HCT116 (cell line): ENCODE data around the gene PLCH2.

Experiments
- CEBPB ChIP-seq: IDR thresholded peaks from 2 replicates; pipeline ENCODE4 v1.6.1; 2012; ENCODE audit warnings: low read depth
- EZH2 ChIP-seq: fragments of 200-600 bp; sonication (generic); IDR thresholded peaks from 2 replicates; pipeline ENCODE4 v1.6.1; 2017; ENCODE audit warnings: antibody characterized with exemption, mixed run types
- POLR2A ChIP-seq: IDR thresholded peaks from 2 replicates; pipeline ENCODE4 v1.7.0; 2011; ENCODE audit warnings: borderline replicate concordance; ENCODE audit not compliant: insufficient read depth, insufficient read length; ENCODE audit errors: extremely low read depth
- POLR2AphosphoS5 ChIP-seq: IDR thresholded peaks from 2 replicates; pipeline ENCODE4 v1.6.1; 2011; ENCODE audit warnings: mild to moderate bottlenecking, low read depth, low read length, moderate library complexity
- RAD21 ChIP-seq: IDR thresholded peaks from 2 replicates; pipeline ENCODE4 v1.6.1; 2012; ENCODE audit warnings: low read depth, mild to moderate bottlenecking
- ZFX ChIP-seq: fragments of 450-650 bp; IDR thresholded peaks from 2 replicates; pipeline ENCODE4 v1.6.1; 2017
- TF ChIP-seq, protein P1 (sequence below), 3 experiments: fragments of 200-600 bp in 1 of 3; sonication (generic) in 1 of 3; IDR thresholded peaks in 2 of 3; conservative IDR thresholded peaks in 1 of 3; 2 replicates each; pipeline ENCODE4 v1.5.1; 2012 to 2017; ENCODE audit warnings: low read depth in 2 of 3, low read length in 2 of 3, antibody characterized with exemption in 1 of 3, borderline replicate concordance in 1 of 3, control low read depth in 1 of 3, mild to moderate bottlenecking in 1 of 3, mixed read lengths in 1 of 3, mixed run types in 1 of 3, moderate library complexity in 1 of 3; ENCODE audit not compliant: insufficient read depth in 1 of 3

DNA sequence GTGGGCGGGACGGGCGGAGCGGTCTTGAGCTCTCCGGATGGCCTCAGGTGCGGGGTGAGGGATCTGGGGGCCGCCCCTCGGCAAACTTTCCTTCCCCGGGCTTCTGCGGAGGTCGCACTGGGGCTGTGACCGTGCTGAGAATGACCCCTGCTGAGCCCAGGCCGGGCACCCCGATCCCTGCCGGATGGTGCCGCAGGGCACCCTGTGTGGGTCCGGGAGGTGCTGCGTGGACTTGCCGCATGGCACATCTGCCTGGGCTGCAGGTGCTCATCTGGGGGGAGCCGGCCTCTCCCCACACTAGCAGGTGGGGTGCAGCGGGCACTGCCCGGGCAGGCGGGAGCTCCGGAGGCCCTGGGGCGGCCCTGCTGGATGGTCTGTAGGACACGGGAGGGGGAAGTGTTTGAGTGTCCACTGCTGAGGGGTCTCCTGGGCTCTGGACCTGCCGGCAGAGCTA is 31.9 kb upstream of the PLCH2 start:
- TF ChIP-seq, protein P1, sequence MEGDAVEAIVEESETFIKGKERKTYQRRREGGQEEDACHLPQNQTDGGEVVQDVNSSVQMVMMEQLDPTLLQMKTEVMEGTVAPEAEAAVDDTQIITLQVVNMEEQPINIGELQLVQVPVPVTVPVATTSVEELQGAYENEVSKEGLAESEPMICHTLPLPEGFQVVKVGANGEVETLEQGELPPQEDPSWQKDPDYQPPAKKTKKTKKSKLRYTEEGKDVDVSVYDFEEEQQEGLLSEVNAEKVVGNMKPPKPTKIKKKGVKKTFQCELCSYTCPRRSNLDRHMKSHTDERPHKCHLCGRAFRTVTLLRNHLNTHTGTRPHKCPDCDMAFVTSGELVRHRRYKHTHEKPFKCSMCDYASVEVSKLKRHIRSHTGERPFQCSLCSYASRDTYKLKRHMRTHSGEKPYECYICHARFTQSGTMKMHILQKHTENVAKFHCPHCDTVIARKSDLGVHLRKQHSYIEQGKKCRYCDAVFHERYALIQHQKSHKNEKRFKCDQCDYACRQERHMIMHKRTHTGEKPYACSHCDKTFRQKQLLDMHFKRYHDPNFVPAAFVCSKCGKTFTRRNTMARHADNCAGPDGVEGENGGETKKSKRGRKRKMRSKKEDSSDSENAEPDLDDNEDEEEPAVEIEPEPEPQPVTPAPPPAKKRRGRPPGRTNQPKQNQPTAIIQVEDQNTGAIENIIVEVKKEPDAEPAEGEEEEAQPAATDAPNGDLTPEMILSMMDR (IDR thresholded peaks at IDR 0.05 in 2 of 3, conservative IDR thresholded peaks at IDR 0.05 in 1 of 3; ENCODE audit: borderline replicate concordance in 1 of 3, insufficient read depth in 1 of 3, low read depth in 2 of 3, low read length in 2 of 3), result no peak
- TF ChIP-seq CEBPB, result no peak
- TF ChIP-seq EZH2, result no peak
- no peak for TF ChIP-seq POLR2AphosphoS5
- TF ChIP-seq POLR2A, result no peak
- TF ChIP-seq ZFX, result no peak
- no peak for TF ChIP-seq RAD21
